OCI-LY3 (cell line): ENCODE results near the gene FBXO41.

Source experiments
- H2AFZ ChIP-seq: fragments of 200-600, 300-600 bp; shearing (Covaris generic); 2 replicates; pipeline ENCODE4 v1.6.0; 2014; ENCODE audit warnings: antibody characterized with exemption, low read depth, low read length
- H3K27ac ChIP-seq: fragments of 200-600, 300-600 bp; sonication (generic); 2 replicates; pipeline ENCODE4 v1.5.1; 2014; ENCODE audit warnings: mild to moderate bottlenecking, low read length, moderate library complexity, mixed read lengths
- H3K27me3 ChIP-seq: fragments of 200-600, 300-600 bp; sonication (generic); 2 replicates; pipeline ENCODE4 v1.6.1; 2014; ENCODE audit warnings: low read depth, low read length, mixed read lengths
- H3K36me3 ChIP-seq: fragments of 200-600, 300-600 bp; sonication (generic); replicated peaks from 2 replicates; pipeline ENCODE3; 2014; ENCODE audit warnings: low read depth, low read length, mixed read lengths
- H3K4me1 ChIP-seq: fragments of 300-600, 200-600 bp; sonication (generic); 2 replicates; pipeline ENCODE4 v1.6.1; 2014; ENCODE audit warnings: low read length, mixed read lengths
- H3K4me2 ChIP-seq: fragments of 200-600, 300-600 bp; sonication (generic); 2 replicates; pipeline ENCODE4 v1.6.1; 2014; ENCODE audit warnings: low read length, mixed read lengths
- H3K4me3 ChIP-seq: fragments of 300-600, 200-600 bp; sonication (generic); 2 replicates; pipeline ENCODE4 v1.5.1; 2014; ENCODE audit warnings: antibody characterized with exemption, mild to moderate bottlenecking, low read length, moderate library complexity
- H3K79me2 ChIP-seq: fragments of 300-600, 200-600 bp; shearing (Covaris generic); 2 replicates; pipeline ENCODE4 v1.6.1; 2014; ENCODE audit warnings: mild to moderate bottlenecking, low read length, mixed read lengths
- H3K9ac ChIP-seq: fragments of 300-600, 200-600 bp; shearing (Covaris generic); 2 replicates; pipeline ENCODE4 v1.6.0; 2014; ENCODE audit warnings: mild to moderate bottlenecking, low read length, moderate library complexity
- H3K9me3 ChIP-seq: fragments of 200-600, 300-600 bp; shearing (Covaris generic); 2 replicates; pipeline ENCODE4 v1.6.1; 2014; ENCODE audit warnings: low read length, mixed read lengths; ENCODE audit not compliant: insufficient read depth
- H4K20me1 ChIP-seq: fragments of 200-600, 300-600 bp; sonication (generic); 2 replicates; pipeline ENCODE4 v1.6.1; 2016; ENCODE audit warnings: low read length, mixed read lengths; ENCODE audit not compliant: insufficient read depth
- CTCF ChIP-seq: fragments of 200-600, 300-600 bp; sonication (generic); IDR thresholded peaks from 2 replicates; pipeline ENCODE4 v1.5.1; 2014; ENCODE audit warnings: antibody characterized with exemption, low read length, low read depth
- EZH2phosphoT487 ChIP-seq: fragments of 200-600 bp; shearing (Covaris generic); IDR thresholded peaks from 2 replicates; pipeline ENCODE4 v1.6.1; 2018; ENCODE audit warnings: antibody characterized with exemption, mixed run types, low read depth

Gene FBXO41

DNA sequence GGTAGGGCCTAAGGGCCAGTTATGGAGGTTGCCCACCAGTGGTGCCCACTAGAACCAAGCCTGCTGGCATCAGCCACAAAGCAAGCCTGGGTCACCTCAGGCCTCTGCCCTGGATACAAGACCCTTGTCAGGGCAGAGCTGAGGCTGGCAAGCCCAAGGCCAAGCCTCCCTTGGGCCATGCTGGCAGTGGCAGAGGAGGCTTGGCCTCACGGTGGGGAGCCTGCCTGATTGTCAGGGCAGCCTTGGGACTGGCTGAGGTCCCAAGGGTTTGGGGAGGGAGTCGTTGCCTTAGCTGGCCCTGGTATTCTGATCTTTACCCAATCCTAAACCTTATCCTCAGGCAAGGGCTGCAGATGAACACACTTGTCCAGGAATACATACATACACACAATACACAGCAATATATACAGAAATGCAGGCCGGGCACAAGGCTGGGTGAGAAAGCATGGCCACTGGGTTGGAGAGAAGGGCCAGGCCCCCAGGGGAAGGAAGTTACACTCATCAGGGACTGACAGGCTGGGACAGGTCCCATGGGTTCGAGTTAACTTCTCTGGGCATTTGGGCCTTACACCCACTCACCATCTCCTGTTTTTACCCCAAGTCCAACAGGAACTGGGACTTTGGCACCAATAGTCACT lies 29.2 kb downstream of the FBXO41 start:
- Histone ChIP-seq H3K27ac (no peak overlapping the region), H2AFZ (no peak overlapping the region), H3K4me3 (no peak overlapping the region), H4K20me1 (peaks cover 8% of the 10 kb centered on the region; the same call in 1 of the 2 replicates), H3K4me2 (no peak overlapping the region), H3K9ac (no peak overlapping the region), H3K9me3 (no peaks in the 10 kb centered on the region), H3K4me1 (no peaks in the 10 kb centered on the region), H3K79me2 (no peaks in the 10 kb centered on the region), H3K27me3 (no peaks in the 10 kb centered on the region), H3K36me3 (peaks cover 67% of the 10 kb centered on the region)
- TF ChIP-seq CTCF, result no peak
- TF ChIP-seq EZH2phosphoT487, result no peak

GRCh38 chr2:73254343-73255006 lies 29.8 kb downstream of the FBXO41 start:
- no peak overlapping the region for H3K4me2 ChIP-seq
- no peaks in the 10 kb centered on the region for H3K27me3 ChIP-seq
- H3K4me3 ChIP-seq, result no peak overlapping the region
- no peak overlapping the region for H2AFZ ChIP-seq
- peaks cover 67% of the 10 kb centered on the region for H3K36me3 ChIP-seq
- no peak for TF ChIP-seq CTCF
- no peak for TF ChIP-seq EZH2phosphoT487
- H3K4me1 ChIP-seq, result no peaks in the 10 kb centered on the region
- H4K20me1 ChIP-seq, result peaks cover 10% of the 10 kb centered on the region; the same call in 1 of the 2 replicates
- no peak overlapping the region for H3K9ac ChIP-seq
- H3K9me3 ChIP-seq, result no peaks in the 10 kb centered on the region
- H3K27ac ChIP-seq, result no peak overlapping the region
- 0 out of 2 replicates have a peak, but pooled peaks cover 6% of the 10 kb centered on the region for H3K79me2 ChIP-seq

DNA sequence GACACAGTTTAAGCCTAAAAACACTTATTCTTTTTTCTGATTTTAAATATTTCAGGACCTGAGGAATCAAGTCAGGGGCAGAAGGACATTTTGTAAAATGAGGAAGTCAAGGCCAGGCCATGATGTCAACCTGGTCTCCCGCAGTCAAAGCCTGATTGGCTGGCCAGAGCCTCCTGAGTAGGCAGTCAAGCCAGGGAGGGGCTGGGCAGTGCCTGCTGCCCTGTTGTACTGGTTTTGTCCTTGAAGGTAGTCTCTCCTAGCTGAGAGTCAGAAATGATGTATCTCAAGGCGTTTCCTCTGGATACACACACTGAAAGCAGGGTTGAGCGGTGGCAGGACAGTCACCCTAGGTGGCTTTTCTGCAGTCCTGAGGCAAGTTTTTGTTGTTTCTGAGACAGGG lies 30.4 kb downstream of the FBXO41 start:
- peak overlapping the region; percentile 16; the same call in 1 of the 2 replicates for H3K27ac ChIP-seq

More for the DNA sequence above, 30.4 kb downstream of the FBXO41 start:
- no peak overlapping the region for H3K4me3 ChIP-seq
- no peak overlapping the region for H3K4me2 ChIP-seq
- H3K9ac ChIP-seq, result no peak overlapping the region
- H4K20me1 ChIP-seq, result peaks cover 10% of the 10 kb centered on the region; the same call in 1 of the 2 replicates
- no peaks in the 10 kb centered on the region for H3K9me3 ChIP-seq
- H3K4me1 ChIP-seq, result no peaks in the 10 kb centered on the region
- H2AFZ ChIP-seq, result no peak overlapping the region
- no peaks in the 10 kb centered on the region for H3K27me3 ChIP-seq
- H3K36me3 ChIP-seq, result peaks cover 68% of the 10 kb centered on the region
- H3K79me2 ChIP-seq, result 0 out of 2 replicates have a peak, but pooled peaks cover 7% of the 10 kb centered on the region
- TF ChIP-seq EZH2phosphoT487 (no peak), CTCF (no peak)
